NCI-H2196 treated with DMSO at 0.1 percent for 48 hours (cell line): ENCODE measurements around the gene RAB6D.
"Not testable (repeated sequence)": the region's sequence is repeated elsewhere in the genome, so short reads cannot be mapped to it uniquely, and the experiment has no call there.

Experiments
- DNase-seq: peaks from one replicate; lab custom pipeline; 2025; ENCODE audit not compliant: unreplicated experiment; lab: John Stamatoyannopoulos, UW

Gene RAB6D

GRCh38 chr2:131363703-131364186, at the start of gene RAB6D:
RAB6D (minus strand) TSS chr2:131364168; CDS start chr2:131363720, 448 bp downstream.
- DNase-seq, result not testable (repeated sequence)

- DNase-seq, result peak; percentile 9
Observed at GRCh38 chr2:131413148-131413747, 49.3 kb upstream of the RAB6D start.

GRCh38 chr2:131410173-131410572, 46.2 kb upstream of the RAB6D start:
- DNase-seq, result no peak

GRCh38 chr2:131408778-131409177, 44.8 kb upstream of the RAB6D start:
- no peak for DNase-seq

- no peak for DNase-seq
Observed at GRCh38 chr2:131408207-131408606, 44.2 kb upstream of the RAB6D start.

GRCh38 chr2:131404753-131405152, 40.8 kb upstream of the RAB6D start:
- DNase-seq, result no peak

- DNase-seq, result no peak
Observed at GRCh38 chr2:131402320-131403039, 38.5 kb upstream of the RAB6D start.

GRCh38 chr2:131400849-131401248, 36.9 kb upstream of the RAB6D start:
- no peak for DNase-seq

- not testable (repeated sequence) for DNase-seq
Observed at GRCh38 chr2:131400441-131400840, 36.5 kb upstream of the RAB6D start.

- not testable (repeated sequence) for DNase-seq
Observed at GRCh38 chr2:131396209-131396608, 32.2 kb upstream of the RAB6D start.

GRCh38 chr2:131395024-131395645, 31.2 kb upstream of the RAB6D start:
- not testable (repeated sequence) for DNase-seq

GRCh38 chr2:131394147-131394931, 30.4 kb upstream of the RAB6D start:
- DNase-seq, result no peak

- DNase-seq, result not testable (repeated sequence)
Observed at GRCh38 chr2:131391953-131392352, 28.0 kb upstream of the RAB6D start.

- not testable (repeated sequence) for DNase-seq
Observed at GRCh38 chr2:131391471-131391870, 27.5 kb upstream of the RAB6D start.

- not testable (repeated sequence) for DNase-seq
Observed at GRCh38 chr2:131390495-131391130, 26.6 kb upstream of the RAB6D start.

- no peak for DNase-seq
Observed at GRCh38 chr2:131389657-131390056, 25.7 kb upstream of the RAB6D start.

GRCh38 chr2:131388834-131389233, 24.9 kb upstream of the RAB6D start:
- DNase-seq, result not testable (repeated sequence)

GRCh38 chr2:131373111-131373510, 9.1 kb upstream of the RAB6D start:
- DNase-seq, result not testable (repeated sequence)

GRCh38 chr2:131369954-131370353, 6.0 kb upstream of the RAB6D start:
- no peak for DNase-seq

GRCh38 chr2:131368493-131369066, 4.6 kb upstream of the RAB6D start:
- not testable (repeated sequence) for DNase-seq
